Gastroesophageal sphincter (tissue), 4 donors: ENCODE measurements around the gene RFX8. TPM values are rescaled to one million over a fixed set of nuclear protein-coding genes. Genes with fewer than 3 reads are reported as not detected.

Experiments
- ATAC-seq: fragments of 150-250 bp; one replicate; pipeline ENCODE4 v1.9.1; 2016; ENCODE audit warnings: mild to moderate bottlenecking, moderate library complexity
- H3K27ac ChIP-seq, 4 donors: fragments of 200-600 bp; sonication (generic) in 3 of 4; 1 replicate in 3 of 4; 2 replicates in 1 of 4; pipeline ENCODE4 v1.5.1; 2016 to 2019
- H3K27me3 ChIP-seq: fragments of 200-600 bp; sonication (generic); one replicate; pipeline ENCODE4 v1.5.1; 2019
- H3K36me3 ChIP-seq, 2 donors: fragments of 200-600 bp; sonication (generic); one replicate each; pipeline ENCODE4 v1.5.1; 2019; ENCODE audit warnings: control low read depth in 1 of 2
- H3K4me1 ChIP-seq, 3 donors: fragments of 200-600 bp; sonication (generic); 1 replicate in 2 of 3; 2 replicates in 1 of 3; pipeline ENCODE4 v1.5.1; 2016 to 2019; ENCODE audit warnings: control low read depth in 2 of 3
- H3K4me3 ChIP-seq, 2 donors: fragments of 200-600 bp; sonication (generic); one replicate each; pipeline ENCODE4 v1.5.1; 2019; ENCODE audit warnings: mild to moderate bottlenecking in 1 of 2, moderate library complexity in 1 of 2
- H3K9me3 ChIP-seq, 3 donors: fragments of 200-600 bp; sonication (generic); one replicate each; pipeline ENCODE4 v1.5.1; 2017 to 2019; ENCODE audit warnings: control low read depth in 2 of 3
- EP300 ChIP-seq: sonication (generic); formaldehyde crosslinking; IDR thresholded peaks from one replicate; pipeline ENCODE4 v1.6.1; 2017; ENCODE audit warnings: antibody characterized with exemption, mild to moderate bottlenecking
- POLR2A ChIP-seq, 2 donors: fragments of 450-650 bp; IDR thresholded peaks; one replicate each; pipeline ENCODE4 v1.6.1; 2017; ENCODE audit warnings: antibody characterized with exemption in 2 of 2, mild to moderate bottlenecking in 2 of 2, moderate library complexity in 1 of 2
- POLR2AphosphoS5 ChIP-seq: sonication (generic); formaldehyde crosslinking; IDR thresholded peaks from one replicate; pipeline ENCODE4 v1.6.1; 2017; ENCODE audit warnings: antibody characterized with exemption
- WGBS, 2 donors: methylation state at CpG; one replicate each; pipeline ENCODE4 v1.1.5; 2018; ENCODE audit warnings: low coverage in 1 of 2; 5-methylcytosine and 5-hydroxymethylcytosine counted together
- total RNA-seq, 4 donors: library from RNA; depleted of rRNA; stranded (reverse); fragments of >200 nt; gene quantifications; one replicate each; pipeline ENCODE4 v1.1.0, GENCODE V29; 2016
- TF ChIP-seq, protein P1 (sequence below), 4 experiments: fragments of 200-600 bp in 2 of 4; fragments of 450-650 bp in 2 of 4; sonication (generic) in 1 of 4; IDR thresholded peaks; one replicate each; pipeline ENCODE4 v1.5.1; 2017 to 2019; ENCODE audit warnings: antibody characterized with exemption in 4 of 4, mild to moderate bottlenecking in 2 of 4, moderate library complexity in 2 of 4

Gene RFX8
- total RNA-seq, 4 donors from 2014 or later: 0.54 TPM; not detected in 3

GRCh38 chr2:101372792-101373191 is 102.1 kb downstream of the RFX8 start:
- Histone ChIP-seq H3K27me3 (no peaks in the 10 kb centered on the region), H3K4me1 (no peaks in the 10 kb centered on the region), H3K36me3 (no peaks in the 10 kb centered on the region), H3K9me3 (no peaks in the 10 kb centered on the region), H3K27ac (no peak overlapping the region), H3K4me3 (no peak overlapping the region)
- TF ChIP-seq EP300 (no peak), POLR2AphosphoS5 (no peak), POLR2A (IDR thresholded peaks at IDR 0.05) (no peak)
- TF ChIP-seq, protein P1, sequence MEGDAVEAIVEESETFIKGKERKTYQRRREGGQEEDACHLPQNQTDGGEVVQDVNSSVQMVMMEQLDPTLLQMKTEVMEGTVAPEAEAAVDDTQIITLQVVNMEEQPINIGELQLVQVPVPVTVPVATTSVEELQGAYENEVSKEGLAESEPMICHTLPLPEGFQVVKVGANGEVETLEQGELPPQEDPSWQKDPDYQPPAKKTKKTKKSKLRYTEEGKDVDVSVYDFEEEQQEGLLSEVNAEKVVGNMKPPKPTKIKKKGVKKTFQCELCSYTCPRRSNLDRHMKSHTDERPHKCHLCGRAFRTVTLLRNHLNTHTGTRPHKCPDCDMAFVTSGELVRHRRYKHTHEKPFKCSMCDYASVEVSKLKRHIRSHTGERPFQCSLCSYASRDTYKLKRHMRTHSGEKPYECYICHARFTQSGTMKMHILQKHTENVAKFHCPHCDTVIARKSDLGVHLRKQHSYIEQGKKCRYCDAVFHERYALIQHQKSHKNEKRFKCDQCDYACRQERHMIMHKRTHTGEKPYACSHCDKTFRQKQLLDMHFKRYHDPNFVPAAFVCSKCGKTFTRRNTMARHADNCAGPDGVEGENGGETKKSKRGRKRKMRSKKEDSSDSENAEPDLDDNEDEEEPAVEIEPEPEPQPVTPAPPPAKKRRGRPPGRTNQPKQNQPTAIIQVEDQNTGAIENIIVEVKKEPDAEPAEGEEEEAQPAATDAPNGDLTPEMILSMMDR (IDR thresholded peaks at IDR 0.05): no peak
- 95% methylated on average over 1 of the region's 1 CpG; no CpG with 5 or more reads in 1 of the 2 donors for WGBS, 2 donors
- ATAC-seq: no peak

DNA sequence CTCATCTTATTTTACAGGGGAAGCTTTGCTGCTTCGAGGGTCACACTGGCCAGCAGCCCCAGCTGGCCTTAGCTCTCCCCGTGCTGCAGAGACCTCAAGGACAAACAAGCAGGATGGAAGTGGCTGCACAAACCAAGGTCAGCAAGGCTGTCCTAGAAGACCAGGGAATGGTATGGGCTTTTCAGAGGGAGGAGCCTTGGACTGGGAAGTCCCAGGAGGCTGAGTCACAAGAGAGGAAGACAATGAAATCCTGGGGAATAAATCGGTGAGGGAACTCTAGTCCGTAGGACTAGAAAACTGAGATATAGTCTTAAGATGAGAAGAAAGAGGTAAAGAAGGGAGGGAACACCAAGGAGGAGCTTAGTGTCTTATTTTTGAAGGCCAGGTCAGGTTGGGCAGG is 103.3 kb downstream of the RFX8 start:
- H3K27me3 ChIP-seq: no peaks in the 10 kb centered on the region

DNA sequence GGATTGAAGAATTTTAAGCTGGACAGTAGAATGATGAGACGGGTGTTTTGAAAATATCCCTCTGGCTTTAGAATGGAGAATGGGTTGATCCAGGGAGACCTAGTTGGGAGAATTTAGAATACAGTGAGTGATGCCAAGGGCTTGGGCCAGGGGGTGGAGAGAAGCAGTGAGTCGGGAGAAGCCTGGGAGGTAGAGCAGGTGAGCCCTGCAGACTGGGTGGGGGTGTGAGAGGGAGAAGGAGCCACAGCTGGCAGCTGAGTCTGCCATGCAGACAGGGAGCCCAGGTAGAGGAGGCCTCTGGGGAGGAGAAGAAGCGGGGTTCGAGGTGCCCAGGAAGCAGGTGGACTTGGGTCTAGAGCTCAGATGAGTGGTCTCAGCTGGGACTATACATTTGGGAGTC is 105.8 kb downstream of the RFX8 start:
- no peak for ATAC-seq
- TF ChIP-seq, protein P1 (IDR thresholded peaks at IDR 0.05): no peak
- TF ChIP-seq POLR2A (IDR thresholded peaks at IDR 0.05): no peak
- TF ChIP-seq EP300: no peak
- no peak for TF ChIP-seq POLR2AphosphoS5
- no peaks in the 10 kb centered on the region for H3K4me1 ChIP-seq
- no peak overlapping the region for H3K27ac ChIP-seq
- WGBS, 2 donors: 89 to 100% methylated on average over 1 to 4 of the region's 4 CpGs
- no peaks in the 10 kb centered on the region for H3K36me3 ChIP-seq
- no peak overlapping the region for H3K4me3 ChIP-seq
- no peaks in the 10 kb centered on the region for H3K9me3 ChIP-seq
- H3K27me3 ChIP-seq: no peaks in the 10 kb centered on the region

More for the DNA sequence above, 103.3 kb downstream of the RFX8 start:
- ATAC-seq: no peak
- TF ChIP-seq, protein P1 (IDR thresholded peaks at IDR 0.05): no peak
- TF ChIP-seq POLR2A (IDR thresholded peaks at IDR 0.05): no peak
- TF ChIP-seq EP300: no peak
- TF ChIP-seq POLR2AphosphoS5: no peak
- Histone ChIP-seq H3K9me3 (no peaks in the 10 kb centered on the region), H3K27ac (no peak overlapping the region), H3K4me3 (no peak overlapping the region), H3K4me1 (no peaks in the 10 kb centered on the region), H3K36me3 (no peaks in the 10 kb centered on the region)
- 85 to 100% methylated on average over 2 of the region's 4 CpGs for WGBS, 2 donors

- Histone ChIP-seq H3K36me3 (no peaks in the 10 kb centered on the region), H3K9me3 (no peaks in the 10 kb centered on the region), H3K4me3 (no peak overlapping the region), H3K4me1 (no peaks in the 10 kb centered on the region), H3K27me3 (no peaks in the 10 kb centered on the region), H3K27ac (no peak overlapping the region)
- WGBS, 2 donors: 84% methylated on average over 5 of the region's 5 CpGs; no CpG with 5 or more reads in 1 of the 2 donors
- no peak for ATAC-seq
- no peak for TF ChIP-seq POLR2A (IDR thresholded peaks at IDR 0.05)
- TF ChIP-seq POLR2AphosphoS5: no peak
- TF ChIP-seq, protein P1 (IDR thresholded peaks at IDR 0.05): no peak
- no peak for TF ChIP-seq EP300
These were observed 106.5 kb downstream of the RFX8 start for GRCh38 chr2:101368376-101368775.

DNA sequence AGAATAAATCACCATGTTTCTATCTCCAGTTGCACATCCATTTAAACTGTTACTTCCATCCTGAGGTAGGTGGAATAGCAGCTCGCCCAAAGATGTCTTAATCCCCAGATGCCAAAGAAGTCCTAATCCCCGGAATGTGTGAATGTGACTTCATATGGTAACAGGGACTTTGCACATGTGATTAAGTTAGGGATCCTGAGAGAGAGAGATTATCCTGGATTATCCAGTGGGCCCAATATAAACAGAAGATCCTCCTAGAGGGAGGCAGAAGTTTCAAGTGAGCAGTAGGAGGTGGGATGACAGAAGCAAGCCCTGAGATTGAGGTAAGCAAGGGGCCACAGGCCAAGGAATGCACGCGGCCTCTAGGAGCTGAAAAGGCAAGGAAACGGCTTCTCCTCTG is 107.4 kb downstream of the RFX8 start:
- H3K4me1 ChIP-seq: no peaks in the 10 kb centered on the region
- H3K27ac ChIP-seq: no peak overlapping the region
- no peak overlapping the region for H3K4me3 ChIP-seq
- no peaks in the 10 kb centered on the region for H3K27me3 ChIP-seq
- TF ChIP-seq EP300: no peak
- TF ChIP-seq, protein P1 (IDR thresholded peaks at IDR 0.05): no peak
- no peak for TF ChIP-seq POLR2A (IDR thresholded peaks at IDR 0.05)
- H3K9me3 ChIP-seq: no peaks in the 10 kb centered on the region
- no peak for ATAC-seq
- H3K36me3 ChIP-seq: no peaks in the 10 kb centered on the region
- 67 to 86% methylated on average over 4 to 5 of the region's 5 CpGs for WGBS, 2 donors
